Breast epithelium (tissue), 3 donors: ENCODE measurements around the gene ATP8B4.

Experiments
- POLR2AphosphoS5 ChIP-seq, 3 donors: sonication (generic); formaldehyde crosslinking; IDR thresholded peaks; one replicate each; pipeline ENCODE4 v1.6.1; 2017; ENCODE audit warnings: antibody characterized with exemption in 3 of 3
- TF ChIP-seq, protein P1 (sequence below), 3 donors: fragments of 450-650 bp; IDR thresholded peaks; one replicate each; pipeline ENCODE4 v1.5.1; 2016 to 2017; ENCODE audit warnings: antibody characterized with exemption in 3 of 3, mild to moderate bottlenecking in 3 of 3, moderate library complexity in 3 of 3

GRCh38 chr15:49901321-49901720 is 217.7 kb downstream of the ATP8B4 start:
- TF ChIP-seq, protein P1, sequence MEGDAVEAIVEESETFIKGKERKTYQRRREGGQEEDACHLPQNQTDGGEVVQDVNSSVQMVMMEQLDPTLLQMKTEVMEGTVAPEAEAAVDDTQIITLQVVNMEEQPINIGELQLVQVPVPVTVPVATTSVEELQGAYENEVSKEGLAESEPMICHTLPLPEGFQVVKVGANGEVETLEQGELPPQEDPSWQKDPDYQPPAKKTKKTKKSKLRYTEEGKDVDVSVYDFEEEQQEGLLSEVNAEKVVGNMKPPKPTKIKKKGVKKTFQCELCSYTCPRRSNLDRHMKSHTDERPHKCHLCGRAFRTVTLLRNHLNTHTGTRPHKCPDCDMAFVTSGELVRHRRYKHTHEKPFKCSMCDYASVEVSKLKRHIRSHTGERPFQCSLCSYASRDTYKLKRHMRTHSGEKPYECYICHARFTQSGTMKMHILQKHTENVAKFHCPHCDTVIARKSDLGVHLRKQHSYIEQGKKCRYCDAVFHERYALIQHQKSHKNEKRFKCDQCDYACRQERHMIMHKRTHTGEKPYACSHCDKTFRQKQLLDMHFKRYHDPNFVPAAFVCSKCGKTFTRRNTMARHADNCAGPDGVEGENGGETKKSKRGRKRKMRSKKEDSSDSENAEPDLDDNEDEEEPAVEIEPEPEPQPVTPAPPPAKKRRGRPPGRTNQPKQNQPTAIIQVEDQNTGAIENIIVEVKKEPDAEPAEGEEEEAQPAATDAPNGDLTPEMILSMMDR (IDR thresholded peaks at IDR 0.05): no peak
- TF ChIP-seq POLR2AphosphoS5 (IDR thresholded peaks at IDR 0.05): no peak
